GM12872 (cell line): ENCODE data around the gene TREM1.

Experiments
- CTCF ChIP-seq: IDR thresholded peaks from 3 replicates; pipeline ENCODE4 v1.5.1; 2011; ENCODE audit warnings: low read depth, mild to moderate bottlenecking, low read length, moderate library complexity; ENCODE audit not compliant: insufficient read depth

Gene TREM1

DNA sequence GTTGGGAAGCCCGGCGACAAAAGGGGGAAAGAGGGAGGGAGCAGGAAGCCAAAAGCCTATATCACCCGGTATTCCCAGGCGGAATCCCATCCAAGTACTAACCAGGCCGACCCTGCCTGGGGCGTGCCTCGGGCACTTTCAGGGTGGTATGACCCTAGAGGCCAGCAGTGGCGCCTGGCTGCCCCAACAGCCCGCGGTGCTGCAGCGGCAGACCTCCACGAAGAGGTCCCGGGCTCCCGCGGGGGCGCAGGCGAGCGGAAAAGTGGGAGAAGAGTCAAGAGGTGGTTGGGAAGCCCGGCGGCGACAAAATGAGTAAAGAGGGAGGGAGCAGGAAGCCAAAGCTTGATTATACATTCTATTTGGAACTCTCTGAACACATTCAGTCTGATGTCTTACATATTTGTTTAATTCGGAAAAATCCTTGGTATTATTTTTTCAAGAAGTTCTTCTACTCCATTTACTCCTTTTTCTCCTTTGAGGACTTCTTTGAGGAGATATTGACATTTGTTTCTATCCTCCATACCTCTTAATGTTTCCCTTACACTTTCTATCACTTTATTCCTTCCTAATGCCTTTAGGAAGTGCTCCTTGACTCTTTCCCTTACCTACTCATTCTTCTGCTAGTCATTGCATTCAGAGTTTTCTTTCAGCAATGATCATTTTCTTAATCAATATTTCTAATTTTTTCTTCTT, 46.9 kb downstream of the TREM1 start:
- TF ChIP-seq CTCF: no peak

GRCh38 chr6:41237128-41237527, 49.4 kb downstream of the TREM1 start:
- no peak for TF ChIP-seq CTCF

GRCh38 chr6:41236276-41236675, 50.2 kb downstream of the TREM1 start:
- TF ChIP-seq CTCF: no peak

- TF ChIP-seq CTCF: no peak
Observed at GRCh38 chr6:41232667-41233066, 53.8 kb downstream of the TREM1 start.

- no peak for TF ChIP-seq CTCF
Observed at GRCh38 chr6:41231246-41231645, 55.2 kb downstream of the TREM1 start.

GRCh38 chr6:41229721-41230120, 56.8 kb downstream of the TREM1 start:
- no peak for TF ChIP-seq CTCF

DNA sequence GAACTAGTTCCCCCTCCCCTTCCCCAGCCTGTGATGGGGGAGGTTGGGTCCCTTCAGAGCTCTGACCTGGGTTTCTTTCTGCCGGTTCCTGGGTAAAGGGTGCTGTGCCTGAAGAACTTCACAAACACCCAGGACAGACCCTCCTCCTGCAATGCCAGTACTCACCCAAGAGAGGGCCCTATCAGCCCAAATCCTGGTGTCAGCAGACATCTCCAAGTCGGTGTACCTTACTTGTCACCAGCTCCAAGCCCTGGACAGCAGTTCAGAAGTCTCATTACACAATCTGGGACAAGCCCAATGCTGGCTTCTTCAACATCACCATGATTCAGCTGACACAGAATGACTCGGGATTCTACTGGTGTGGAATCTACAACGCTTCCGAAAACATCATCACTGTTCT, 57.9 kb downstream of the TREM1 start:
- no peak for TF ChIP-seq CTCF
